Umbilical cord (tissue), 2 donors: ENCODE measurements around the gene MSMB. TPM values are rescaled to one million over a fixed set of nuclear protein-coding genes. Genes with fewer than 3 reads are reported as not detected.
"Not testable (repeated sequence)": the region's sequence is repeated elsewhere in the genome, so short reads cannot be mapped to it uniquely, and the experiment has no call there.

Experiments
- DNase-seq: peaks from one replicate; pipeline ENCODE4 v3.0.0-alpha.2; 2015; ENCODE audit warnings: low spot score
- total RNA-seq: library from RNA; depleted of rRNA; stranded (reverse); fragments of >200 nt; gene quantifications from one replicate; pipeline ENCODE4 v1.2.3, GENCODE V29; 2014; ENCODE audit warnings: low replicate concordance; ENCODE audit not compliant: insufficient read depth

MSMB gene, protein sequence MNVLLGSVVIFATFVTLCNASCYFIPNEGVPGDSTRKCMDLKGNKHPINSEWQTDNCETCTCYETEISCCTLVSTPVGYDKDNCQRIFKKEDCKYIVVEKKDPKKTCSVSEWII
- not detected for total RNA-seq

DNA sequence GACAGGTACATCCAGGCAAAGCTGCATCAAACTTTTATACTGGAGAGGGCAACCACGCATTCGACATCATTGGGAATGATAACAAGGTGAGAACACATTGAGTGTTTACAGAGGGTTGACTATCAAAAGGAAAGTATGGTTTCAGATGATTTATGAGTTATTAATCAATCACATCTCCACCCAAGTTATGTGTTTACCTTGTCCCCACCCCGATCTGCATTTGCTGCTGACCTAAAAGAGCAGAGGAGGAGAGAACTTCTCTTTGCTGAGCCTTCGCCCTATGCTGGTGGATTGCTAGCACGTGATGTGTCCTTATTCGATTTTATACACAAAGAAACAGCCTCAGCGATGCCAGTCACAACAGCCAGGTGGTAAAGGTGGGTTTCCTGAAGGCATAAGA, at the start of gene MSMB:
TSS of gene MSMB (minus strand) at position 9 of the 400 bp plus-strand sequence. CDS start 32 bp downstream, outside the sequence.
- no peak for DNase-seq

DNA sequence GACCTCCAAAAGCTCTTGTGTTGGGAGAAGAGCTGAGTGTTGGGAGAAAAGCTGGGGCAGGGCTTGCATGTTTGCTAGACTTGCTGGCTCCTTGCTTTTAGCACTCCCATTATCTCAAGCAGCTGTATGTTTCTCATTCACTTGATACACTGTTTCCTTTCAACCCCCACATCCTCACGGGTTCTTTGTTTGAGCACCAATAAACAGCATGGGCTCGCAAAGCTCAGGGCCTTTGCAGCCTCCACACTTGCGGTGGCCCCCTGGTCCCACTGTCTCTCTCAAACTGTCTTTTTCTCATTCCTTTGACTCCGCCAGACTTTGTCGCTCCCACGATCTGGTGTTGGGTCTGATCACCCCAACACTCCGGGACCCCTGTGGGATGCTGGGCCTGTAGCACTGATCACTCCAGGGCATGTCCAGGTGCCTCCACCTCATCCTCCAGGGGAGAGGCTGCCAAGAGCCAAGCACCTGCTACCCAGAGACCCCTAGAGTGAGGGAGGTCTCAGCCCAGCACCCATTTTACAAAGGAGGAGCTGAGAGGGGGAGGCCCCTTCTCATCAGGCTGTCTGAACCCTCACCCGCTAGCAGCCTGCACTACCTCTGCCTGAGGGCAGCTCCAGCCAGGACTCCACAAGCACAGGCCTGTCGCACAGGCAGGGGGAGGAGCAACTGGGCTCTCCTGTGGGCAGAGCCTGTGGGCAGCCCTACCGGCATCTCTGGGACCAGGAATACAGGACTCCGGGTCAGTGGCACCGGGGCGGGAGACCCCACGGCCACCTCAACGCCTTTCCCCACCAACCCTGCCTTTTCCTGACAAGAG, 49.1 kb upstream of the MSMB start:
- no peak for DNase-seq

DNA sequence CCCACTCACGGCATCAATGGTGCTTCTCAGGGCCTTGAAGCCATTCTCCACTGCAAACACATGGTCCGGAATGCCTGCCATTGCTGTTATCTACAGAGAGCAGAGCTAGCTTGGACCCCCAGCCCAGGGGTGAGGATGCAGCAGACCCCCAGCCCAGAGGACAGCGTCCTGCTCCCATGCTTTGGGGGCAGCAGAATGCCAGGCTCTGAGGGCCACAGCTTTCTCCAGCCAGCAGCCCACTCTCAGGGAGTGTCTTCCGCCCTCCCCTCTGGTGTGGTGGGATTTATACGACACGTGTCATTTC, 48.1 kb upstream of the MSMB start:
- no peak for DNase-seq

DNA sequence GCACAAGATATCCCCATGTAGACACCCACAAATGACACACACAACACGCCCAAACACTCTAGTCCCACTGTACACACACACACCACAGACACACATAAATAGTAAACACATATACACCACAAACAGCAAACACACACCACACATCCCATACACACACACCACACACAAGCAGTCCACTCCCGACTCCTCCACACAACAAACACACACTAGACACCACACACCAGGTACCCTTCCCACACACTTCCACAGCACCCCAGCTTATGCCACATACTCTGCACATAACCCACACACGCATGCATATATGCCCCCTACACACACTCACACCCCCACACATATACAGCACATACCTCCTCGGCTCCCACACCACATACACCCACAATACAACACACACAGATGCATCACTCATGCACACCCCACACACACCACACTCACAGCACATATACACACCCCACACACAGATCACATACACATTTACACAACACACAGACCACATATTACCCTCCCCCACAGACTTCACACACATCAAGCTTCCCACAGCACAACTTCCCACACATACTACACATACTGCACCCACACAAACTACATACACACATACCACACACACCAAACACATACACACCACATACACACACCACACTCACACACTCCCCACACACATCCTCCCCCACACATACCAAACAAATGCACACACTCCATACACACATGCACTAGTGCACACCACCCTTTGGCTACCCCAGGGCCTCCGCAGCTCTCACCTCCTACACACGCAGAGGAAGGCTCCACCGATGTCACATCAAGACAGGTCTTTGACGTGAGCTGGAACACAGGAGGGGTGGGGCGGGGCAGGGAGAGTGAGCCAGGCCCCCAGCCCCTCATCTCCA, 47.5 kb upstream of the MSMB start:
- not testable (repeated sequence) for DNase-seq

DNA sequence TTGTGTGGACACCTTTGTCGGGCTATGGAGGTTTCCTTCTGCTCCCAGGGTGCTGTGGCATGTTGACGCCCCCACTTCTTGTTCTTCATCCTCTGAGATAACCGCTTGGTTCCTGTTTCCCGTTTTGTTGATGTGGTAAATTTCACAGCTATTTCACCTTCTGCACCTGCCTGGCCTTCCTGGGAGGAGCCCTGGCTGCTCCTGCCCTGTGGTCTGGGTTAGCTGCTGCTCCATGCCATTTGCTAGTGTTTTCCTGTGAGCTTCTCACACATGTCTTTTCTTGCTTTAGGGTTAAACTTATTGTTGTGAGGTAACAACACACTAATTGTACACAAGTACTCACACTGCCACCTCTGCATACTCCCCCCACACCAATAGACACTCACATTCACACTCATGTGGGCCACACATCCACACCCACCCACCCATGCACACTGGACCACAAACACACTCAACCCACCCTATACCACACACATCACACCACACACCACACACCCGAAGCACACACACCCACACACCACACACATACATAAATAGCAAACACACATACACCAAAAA, 46.5 kb upstream of the MSMB start:
- DNase-seq = no peak

DNA sequence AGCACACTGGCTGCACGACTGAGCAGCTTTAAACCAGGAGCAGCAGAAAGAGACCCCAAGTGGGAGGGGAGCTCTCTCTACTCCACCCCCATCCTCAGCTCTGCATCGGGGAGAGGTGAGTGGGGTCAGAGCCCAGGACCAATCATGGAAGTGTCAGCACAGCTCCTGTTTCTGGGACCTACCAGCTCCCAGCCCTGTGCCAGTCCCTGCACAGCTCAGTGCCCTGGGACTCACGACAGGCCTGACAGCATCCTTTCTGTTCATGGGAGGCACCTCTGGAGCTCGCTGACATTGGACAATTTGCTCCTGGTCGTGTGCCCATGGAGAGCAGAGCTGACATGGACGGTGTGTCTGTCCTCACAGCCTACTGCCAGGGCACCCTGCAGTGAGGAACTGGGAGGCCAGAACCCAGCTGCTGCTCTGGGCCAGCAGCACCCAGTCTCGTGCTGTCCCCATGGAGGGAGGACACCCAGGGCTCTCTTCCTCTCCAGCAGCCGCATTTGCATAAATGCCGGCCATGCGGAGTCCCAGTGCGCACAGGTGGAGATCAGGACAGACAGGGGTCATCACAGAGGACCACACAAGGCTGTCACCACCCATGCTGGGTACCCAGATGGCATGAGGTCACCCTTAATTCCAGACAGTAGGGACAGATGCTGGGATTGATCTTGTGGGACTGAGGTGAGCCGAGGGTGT, 45.9 kb upstream of the MSMB start:
- DNase-seq = no peak

DNA sequence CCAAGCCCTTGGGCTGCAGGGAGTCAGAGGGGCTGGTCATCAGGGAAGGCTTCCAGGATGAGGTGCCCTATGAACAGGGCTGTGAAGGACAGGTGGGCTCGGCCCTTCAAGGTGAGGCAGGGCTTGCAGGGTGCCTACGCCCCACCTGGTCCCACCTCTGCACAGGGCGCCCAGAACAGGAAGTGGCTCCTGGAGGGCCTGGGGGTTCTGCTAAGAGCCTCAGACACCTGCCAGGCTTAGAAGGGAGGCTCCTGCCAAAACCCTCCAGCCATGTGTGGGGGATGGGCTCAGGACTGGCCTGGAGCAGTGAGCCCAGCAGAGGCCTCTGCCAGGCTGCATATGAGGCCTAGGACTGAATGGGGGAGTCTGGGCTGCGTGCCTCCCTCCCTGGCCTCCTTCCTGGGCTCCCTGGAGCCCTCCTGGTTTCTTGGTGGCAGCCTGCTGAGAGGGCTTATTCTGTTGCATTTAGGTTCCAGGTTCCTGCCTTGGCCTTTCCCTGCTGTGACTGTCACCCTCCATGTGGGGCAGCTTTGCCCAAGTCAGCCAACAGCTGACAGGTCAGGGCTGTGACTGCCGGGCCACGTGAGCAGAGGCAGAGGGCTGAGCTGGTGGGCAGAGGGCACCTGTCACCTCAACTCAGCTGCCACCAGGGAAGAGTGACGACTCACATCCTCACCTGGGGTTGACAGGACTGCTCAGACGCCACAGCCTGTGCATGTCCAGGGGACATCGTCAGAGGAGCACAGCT, 45.2 kb upstream of the MSMB start:
- DNase-seq = no peak

DNA sequence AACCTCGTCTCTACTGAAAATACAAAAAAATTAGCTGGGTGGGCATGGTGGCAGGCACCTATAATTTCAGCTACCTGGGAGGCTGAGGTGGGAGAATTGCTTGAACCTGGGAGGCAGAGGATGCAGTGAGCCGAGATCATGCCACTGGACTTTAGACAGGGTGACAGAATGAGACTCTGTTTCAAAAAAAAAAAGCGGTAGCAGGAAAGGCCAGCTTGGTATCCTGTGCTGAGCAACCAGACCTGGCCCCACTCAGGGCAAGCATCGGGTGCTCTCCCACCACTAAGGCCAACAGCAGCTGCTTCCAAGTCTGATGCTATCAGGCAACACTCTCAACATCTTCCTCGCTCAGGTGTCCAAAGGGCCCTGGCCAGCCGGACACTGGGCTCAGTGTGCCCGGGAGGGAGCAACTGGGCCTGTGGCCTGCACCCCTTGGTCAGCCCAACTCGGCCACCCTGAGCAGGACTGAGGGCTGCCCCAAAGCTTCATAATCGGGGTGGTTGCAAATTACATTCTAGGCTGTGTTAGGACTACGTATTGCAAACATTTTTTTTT, 44.3 kb upstream of the MSMB start:
- no peak for DNase-seq

DNA sequence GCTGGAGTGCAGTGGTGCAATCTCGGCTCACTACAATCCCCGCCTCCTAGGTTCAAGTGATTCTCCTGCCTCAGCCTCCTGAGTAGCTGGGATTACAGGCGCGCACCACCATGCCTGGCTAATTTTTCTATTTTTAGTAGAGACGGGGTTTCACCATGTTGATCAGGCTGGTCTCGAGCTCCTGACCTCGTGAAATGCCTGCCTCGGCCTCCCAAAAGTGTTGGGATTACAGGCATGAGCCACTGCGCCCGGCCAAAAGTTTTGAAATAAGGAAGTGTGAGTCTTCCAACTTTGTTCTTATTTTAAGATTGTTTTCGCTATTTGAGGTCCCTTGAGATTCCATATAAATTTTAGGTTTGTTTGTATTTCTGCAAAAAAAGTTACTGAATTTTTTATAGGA, 41.3 kb upstream of the MSMB start:
- not testable (repeated sequence) for DNase-seq

DNA sequence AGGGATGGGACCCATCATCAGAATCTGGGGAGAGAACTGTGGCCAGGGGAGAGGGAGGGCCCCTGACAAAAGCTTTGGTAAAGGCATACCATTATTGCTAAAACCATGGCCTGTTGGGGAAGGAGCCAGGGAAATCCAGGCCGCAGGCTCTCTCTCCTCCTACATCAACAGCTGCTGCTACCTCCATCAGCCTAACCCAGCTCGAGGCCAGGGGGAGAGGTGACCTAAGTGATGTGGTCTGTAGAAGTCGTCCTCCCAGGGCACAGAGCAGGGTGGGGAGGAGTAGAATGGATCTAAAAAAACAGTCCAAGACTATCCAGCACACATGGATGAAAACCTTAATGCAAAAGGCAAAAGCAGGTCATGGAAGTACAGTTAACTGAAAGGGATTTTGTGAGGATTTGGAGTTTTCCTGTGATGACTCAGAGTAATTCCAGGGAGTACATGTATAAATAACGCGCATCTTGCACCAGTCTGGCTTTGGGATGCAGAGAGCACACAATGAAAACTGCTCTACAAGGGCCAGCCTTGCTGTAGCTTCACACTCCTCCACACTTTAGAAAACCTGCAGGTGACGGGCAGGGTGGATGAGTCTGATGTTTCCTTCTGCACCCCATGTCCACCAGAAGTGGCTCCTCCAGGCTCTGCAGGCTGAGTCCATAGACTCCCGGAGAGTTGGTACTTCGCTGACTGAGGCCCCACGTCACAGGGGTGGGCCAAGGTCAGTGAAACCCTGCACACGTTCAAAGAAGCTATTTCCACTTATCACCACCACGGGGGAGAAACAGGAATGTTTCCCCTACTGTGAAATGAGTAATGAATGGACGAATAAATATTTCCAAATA, 38.5 kb upstream of the MSMB start:
- peak; percentile 87 for DNase-seq

DNA sequence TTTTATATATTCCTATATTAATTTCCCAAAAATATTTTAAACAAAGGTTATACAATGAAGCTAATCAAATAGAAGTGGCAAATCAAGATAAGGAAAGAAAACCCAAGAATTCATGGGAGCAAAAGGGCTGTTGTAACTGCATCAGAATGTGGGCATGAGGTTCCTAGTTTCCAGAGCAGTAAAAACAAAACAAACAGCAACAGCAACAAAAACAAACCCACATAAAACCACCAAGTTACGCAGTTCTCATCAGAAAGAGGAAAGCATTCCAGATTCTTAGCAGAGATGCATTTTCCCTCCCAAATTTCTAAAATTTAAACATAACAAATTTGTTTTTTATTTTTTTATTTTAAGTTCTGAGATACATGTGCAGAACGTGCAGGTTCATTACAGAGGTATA, 34.8 kb upstream of the MSMB start:
- no peak for DNase-seq

DNA sequence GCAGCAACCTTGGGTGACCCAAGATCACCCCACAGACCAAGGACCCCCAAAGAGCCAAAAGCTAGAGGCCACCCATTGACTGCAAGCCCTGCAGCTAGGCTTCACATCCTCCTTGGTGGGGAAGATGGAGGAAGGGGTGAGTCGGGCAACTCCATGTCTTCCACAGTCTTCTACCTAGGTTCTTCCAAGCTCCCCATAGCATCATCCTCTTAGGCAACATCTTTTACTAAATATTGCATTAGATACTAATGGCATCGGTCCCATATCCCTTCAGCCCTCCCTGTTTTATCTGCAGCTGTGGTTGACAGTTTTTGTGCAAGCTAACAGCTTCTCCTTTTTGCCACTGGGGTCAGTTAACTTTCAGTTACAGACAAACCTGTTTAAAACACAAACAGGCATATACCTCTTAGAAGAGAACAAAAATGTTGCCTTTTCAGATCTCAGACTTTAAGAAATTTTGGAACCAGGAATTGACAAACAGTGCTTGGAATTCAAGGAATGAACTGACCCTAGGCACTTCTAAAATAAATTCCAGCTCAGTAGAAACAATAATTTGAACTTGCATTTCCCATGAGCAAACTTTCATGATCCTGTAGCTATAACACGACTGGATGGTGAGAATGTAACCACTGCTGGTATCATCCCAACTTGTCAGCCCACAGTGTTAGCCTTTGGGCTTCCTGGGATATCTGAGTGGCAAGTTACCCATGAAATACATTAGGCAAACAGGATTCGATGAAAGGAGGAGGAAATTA, 33.9 kb upstream of the MSMB start:
- no peak for DNase-seq

DNA sequence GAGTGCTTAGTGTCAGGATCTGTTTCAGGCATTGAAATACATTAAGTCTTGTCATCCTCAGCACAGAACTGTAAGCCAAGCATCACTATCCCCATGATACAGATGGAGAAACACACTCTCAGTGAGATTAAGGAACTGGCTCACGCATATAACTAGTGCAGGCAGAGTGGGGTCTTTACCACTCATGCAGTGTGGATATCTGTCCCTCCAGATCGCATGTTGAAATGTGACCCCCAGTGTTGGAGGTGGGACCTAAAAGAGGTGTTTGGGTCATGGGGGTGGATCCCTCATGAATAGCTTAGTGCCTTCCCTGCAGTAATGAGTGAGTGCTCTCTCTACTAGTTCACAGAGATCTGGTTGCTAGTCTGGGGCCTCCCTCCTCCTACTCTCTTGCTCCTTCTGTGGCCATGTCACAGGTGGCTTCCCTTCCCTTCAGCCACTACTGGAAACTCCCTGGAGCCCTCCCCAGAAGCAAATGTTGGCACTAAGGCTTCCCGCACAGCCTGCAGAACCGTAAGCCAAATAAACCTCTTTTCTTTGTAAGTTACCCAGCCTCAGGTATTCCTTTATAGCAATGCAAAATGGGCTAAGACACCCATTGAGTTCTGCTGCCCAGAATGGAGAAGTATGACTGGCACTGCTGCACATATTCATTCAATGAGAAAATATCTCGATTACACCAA, 31.8 kb upstream of the MSMB start:
- DNase-seq = no peak

DNA sequence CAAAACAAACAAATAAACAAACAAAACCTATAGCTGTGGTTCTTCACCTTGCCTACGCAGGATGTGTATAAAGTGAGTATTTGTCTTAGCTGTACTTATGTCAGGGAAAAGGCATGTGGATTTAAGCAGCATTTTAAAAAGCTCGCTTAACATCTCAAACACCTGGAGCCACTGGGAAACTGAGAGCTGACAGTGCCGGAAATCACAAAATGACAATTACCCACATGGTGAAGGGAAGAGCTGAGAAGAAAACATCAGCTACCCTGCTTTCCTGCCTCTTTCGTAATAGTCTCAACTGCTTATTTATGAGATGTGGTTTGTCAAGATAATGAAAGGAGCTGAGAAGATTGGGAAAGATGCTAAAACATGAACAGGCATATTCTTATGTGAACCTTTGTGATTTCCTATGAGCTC, 31.1 kb upstream of the MSMB start:
- DNase-seq = no peak

DNA sequence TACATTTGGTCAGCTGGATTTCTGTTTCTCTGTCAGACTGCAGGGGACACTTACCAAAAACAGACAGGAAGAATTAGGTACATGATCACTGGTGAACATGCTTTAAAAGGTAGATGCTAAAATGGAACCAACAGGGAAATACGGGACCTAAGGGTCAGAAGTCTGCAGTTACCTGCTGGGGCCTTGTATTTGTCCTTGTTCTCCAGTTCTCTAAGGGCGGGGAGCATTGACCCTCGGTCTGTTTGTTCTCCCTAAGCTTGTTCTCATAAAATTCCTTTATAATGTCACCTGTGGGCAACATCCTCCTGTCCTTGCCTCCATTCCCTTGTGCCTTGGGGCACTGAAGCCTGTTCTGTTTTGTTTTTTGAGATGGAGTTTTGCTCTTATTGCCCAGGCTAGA, 29.8 kb upstream of the MSMB start:
- DNase-seq = no peak

DNA sequence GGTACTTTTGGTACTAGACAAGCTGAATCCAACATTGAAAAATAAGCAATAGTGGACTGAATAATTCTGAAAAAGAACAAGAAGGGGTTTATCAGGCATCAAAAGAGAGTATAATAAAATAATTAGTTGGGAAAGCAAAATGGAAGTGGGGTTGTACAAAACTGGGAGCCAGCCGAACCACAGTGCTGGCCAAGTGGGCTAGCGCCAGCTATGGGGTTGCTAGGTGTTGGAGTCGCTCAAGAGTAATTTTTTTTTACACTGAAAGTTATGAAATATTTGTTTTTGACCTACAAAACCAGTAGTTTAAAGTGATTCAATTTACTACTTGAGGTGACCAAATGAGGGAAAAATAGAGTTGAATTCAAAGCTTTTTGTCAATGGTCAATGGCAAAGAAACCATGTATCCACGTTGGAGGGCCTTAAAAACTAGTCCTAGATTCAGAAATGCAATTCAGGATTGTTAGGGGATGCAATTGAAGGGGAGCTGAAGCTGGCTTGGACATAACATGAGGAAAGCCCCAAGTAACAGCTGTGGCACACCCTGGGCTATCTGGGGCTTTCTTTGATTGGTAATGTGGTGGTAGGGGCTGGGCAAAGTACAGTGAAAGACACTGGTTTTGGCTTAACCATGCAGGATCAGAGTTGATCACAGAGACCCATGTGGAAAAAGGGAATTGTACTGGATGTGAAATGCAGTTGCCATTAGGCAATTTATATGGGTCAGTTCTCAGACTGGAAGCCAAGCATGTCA, 28.3 kb upstream of the MSMB start:
- DNase-seq = no peak

DNA sequence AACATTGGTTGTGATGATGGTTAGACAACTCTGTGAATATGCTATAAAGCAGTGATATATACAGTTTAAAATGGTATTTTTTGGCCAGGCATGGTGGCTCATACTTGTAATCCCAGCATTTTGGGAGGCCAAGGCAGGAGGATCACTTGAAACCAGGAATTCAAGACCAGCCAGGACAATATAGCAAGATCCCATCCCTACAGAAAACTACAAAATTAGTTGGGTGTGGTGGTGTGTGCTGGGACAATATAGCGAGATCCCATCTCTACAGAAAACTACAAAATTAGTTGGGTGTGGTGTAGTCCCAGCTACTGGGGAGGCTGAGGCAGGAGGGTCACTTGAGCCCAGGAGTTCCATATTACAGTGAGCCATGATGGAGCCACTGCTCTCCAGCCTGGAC, 27.5 kb upstream of the MSMB start:
- DNase-seq = no peak

DNA sequence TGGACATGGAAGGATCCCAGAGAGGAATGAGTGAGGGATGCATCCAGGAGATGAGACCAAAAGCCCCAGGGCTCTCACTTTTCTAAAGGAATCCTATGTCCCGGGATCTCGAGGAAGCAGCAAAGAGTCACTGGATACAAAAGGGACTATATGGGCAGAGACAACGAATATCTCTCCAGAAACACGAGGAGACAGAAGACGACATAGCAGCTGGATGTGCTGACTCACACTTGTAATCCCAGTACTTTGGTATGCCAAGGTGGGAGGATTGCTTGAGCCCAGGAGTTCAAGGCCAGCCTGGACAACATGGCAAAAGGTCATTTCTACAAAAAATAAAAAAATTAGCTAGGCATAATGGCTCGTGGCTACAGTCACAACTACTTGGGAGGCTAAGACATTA, 24.7 kb upstream of the MSMB start:
- DNase-seq = no peak
